ENCODE results near the gene TEK.

TEK gene

GRCh38 chr9:27168951-27169350 lies 59.9 kb downstream of the TEK start (continued):
- no peak for TF ChIP-seq ZBTB11 (tag by site-specific recombination; conservative IDR thresholded peaks at IDR 0.05; ENCODE audit: low read depth)

- Histone ChIP-seq H3K4me3 (ENCODE audit: low read depth, low read length) (no peak overlapping the region), H3K36me3 (ENCODE audit: control insufficient read depth in 2 of 2, insufficient read depth in 1 of 2, low read length in 2 of 2) (no peaks in the 10 kb centered on the region), H3K27ac (ENCODE audit: extremely low read depth, low read depth, low read length) (no peak overlapping the region), H3K4me1 (ENCODE audit: control insufficient read depth, insufficient read depth, low read length) (no peaks in the 10 kb centered on the region), H3K9me3 (ENCODE audit: control insufficient read depth, insufficient read depth, low read depth, low read length) (no peaks in the 10 kb centered on the region)
- CTCF ChIA-PET, result interaction anchor here (0.6 to 0.7 kb wide), 2 partner anchors 10 to 98 kb away, joined by 4 to 6 read pairs; no protein-coding TSS in a partner anchor
- POLR2A ChIA-PET, result no interaction called here
- TF ChIP-seq GFI1B (tag by site-specific recombination; IDR thresholded peaks at IDR 0.05) (no peak), ZBTB48 (tag by site-specific recombination; IDR thresholded peaks at IDR 0.05) (no peak), PBX3 (CRISPR knock-in tag; IDR thresholded peaks at IDR 0.05) (no peak), WT1 (tag by site-specific recombination; IDR thresholded peaks at IDR 0.05) (no peak), ZBTB7A (tag by site-specific recombination; IDR thresholded peaks at IDR 0.05; ENCODE audit: low read depth) (no peak), ZNF623 (tag by site-specific recombination; IDR thresholded peaks at IDR 0.05) (no peak)
These were observed 67.9 kb downstream of the TEK start for GRCh38 chr9:27176971-27177370.

GRCh38 chr9:27179245-27179865 lies 70.3 kb downstream of the TEK start:
- ChIA-PET CTCF (no interaction called here), POLR2A (no interaction called here)
- TF ChIP-seq ZNF362 (tag by site-specific recombination; IDR thresholded peaks at IDR 0.05), result no peak
- no peak for TF ChIP-seq ZNF785 (tag by site-specific recombination; IDR thresholded peaks at IDR 0.05)
- no peak for TF ChIP-seq ZBTB1 (tag by site-specific recombination; IDR thresholded peaks at IDR 0.05)
- no peak for TF ChIP-seq ZNF24 (tag by site-specific recombination; IDR thresholded peaks at IDR 0.05)
- no peak for TF ChIP-seq ZNF76 (tag by site-specific recombination; IDR thresholded peaks at IDR 0.05; ENCODE audit: borderline replicate concordance, low read depth)
- no peak for TF ChIP-seq SALL2 (tag by site-specific recombination; IDR thresholded peaks at IDR 0.05; ENCODE audit: borderline replicate concordance)
- TF ChIP-seq EGR2 (tag by site-specific recombination; IDR thresholded peaks at IDR 0.05; ENCODE audit: low read depth), result no peak
- no peak overlapping the region for H3K4me3 ChIP-seq (ENCODE audit: low read depth, low read length)
- no peaks in the 10 kb centered on the region for H3K4me1 ChIP-seq (ENCODE audit: control insufficient read depth, insufficient read depth, low read length)
- no peak overlapping the region for H3K27ac ChIP-seq (ENCODE audit: extremely low read depth, low read depth, low read length)
- no peaks in the 10 kb centered on the region for H3K36me3 ChIP-seq (ENCODE audit: control insufficient read depth in 2 of 2, insufficient read depth in 1 of 2, low read length in 2 of 2)
- no peaks in the 10 kb centered on the region for H3K9me3 ChIP-seq (ENCODE audit: control insufficient read depth, insufficient read depth, low read depth, low read length)

GRCh38 chr9:27181381-27181780 lies 72.4 kb downstream of the TEK start:
- H3K4me1 ChIP-seq (ENCODE audit: control insufficient read depth, insufficient read depth, low read length), result no peaks in the 10 kb centered on the region
- POLR2A ChIA-PET, result no interaction called here
- H3K27ac ChIP-seq (ENCODE audit: extremely low read depth, low read depth, low read length), result no peak overlapping the region
- H3K9me3 ChIP-seq (ENCODE audit: control insufficient read depth, insufficient read depth, low read depth, low read length), result no peaks in the 10 kb centered on the region
- H3K4me3 ChIP-seq (ENCODE audit: low read depth, low read length), result no peak overlapping the region
- CTCF ChIA-PET, result interaction anchor here (0.6 to 1.1 kb wide), 4 partner anchors 10 to 741 kb away, joined by 3 to 5 read pairs (median 3); no protein-coding TSS in a partner anchor
- no peaks in the 10 kb centered on the region for H3K36me3 ChIP-seq (ENCODE audit: control insufficient read depth in 2 of 2, insufficient read depth in 1 of 2, low read length in 2 of 2)
- TF ChIP-seq ZNF394 (tag by site-specific recombination; IDR thresholded peaks at IDR 0.05; ENCODE audit: borderline replicate concordance) (no peak), ZNF433 (tag by site-specific recombination; IDR thresholded peaks at IDR 0.05; ENCODE audit: low read depth) (no peak), ZNF37A (tag by site-specific recombination; IDR thresholded peaks at IDR 0.05) (no peak), ZNF280C (tag by site-specific recombination; IDR thresholded peaks at IDR 0.05) (no peak), ZNF366 (tag by site-specific recombination; conservative IDR thresholded peaks at IDR 0.05) (no peak), ZNF549 (tag by site-specific recombination; IDR thresholded peaks at IDR 0.05) (no peak)

All from HEK293 (cell line).